ENCODE results near the gene LRRIQ4. TPM values are rescaled to one million over a fixed set of nuclear protein-coding genes. Genes with fewer than 3 reads are reported as not detected.

Gene LRRIQ4
- total RNA-seq, 4 donors from 2014 or later = 0.23 TPM; not detected in 3

GRCh38 chr3:169879013-169879557, 66.4 kb downstream of the LRRIQ4 start:
- Histone ChIP-seq H3K27ac (replicated peaks in 1 of 4) (no peak overlapping the region), H3K36me3 (no peaks in the 10 kb centered on the region), H3K27me3 (no peaks in the 10 kb centered on the region), H3K4me1 (no peaks in the 10 kb centered on the region), H3K9me3 (no peaks in the 10 kb centered on the region), H3K4me3 (no peak overlapping the region)
- 83% methylated on average over 8 of the region's 8 CpGs for WGBS
- TF ChIP-seq CTCF (IDR thresholded peaks at IDR 0.05) (no peak), POLR2AphosphoS5 (IDR thresholded peaks at IDR 0.05) (no peak), POLR2A (IDR thresholded peaks at IDR 0.05; ENCODE audit: low read depth) (no peak), EP300 (IDR thresholded peaks at IDR 0.05) (no peak)
- intact Hi-C loops (cut with DNase I) = no loop called here
- no peak for DNase-seq (ENCODE audit: extremely low spot score)

- Histone ChIP-seq H3K4me1 (no peaks in the 10 kb centered on the region), H3K4me3 (no peak overlapping the region), H3K27ac (replicated peaks in 1 of 4) (no peak overlapping the region), H3K36me3 (no peaks in the 10 kb centered on the region), H3K27me3 (no peaks in the 10 kb centered on the region), H3K9me3 (no peaks in the 10 kb centered on the region)
- TF ChIP-seq POLR2AphosphoS5 (IDR thresholded peaks at IDR 0.05) = no peak
- TF ChIP-seq POLR2A (IDR thresholded peaks at IDR 0.05; ENCODE audit: low read depth) = no peak
- no peak for TF ChIP-seq CTCF (IDR thresholded peaks at IDR 0.05)
- TF ChIP-seq EP300 (IDR thresholded peaks at IDR 0.05) = no peak
- intact Hi-C loops (cut with DNase I) = no loop called here
- 80% methylated on average over 3 of the region's 3 CpGs for WGBS
- no peak for DNase-seq (ENCODE audit: extremely low spot score)
Observed at GRCh38 chr3:169879845-169880575, 67.3 kb downstream of the LRRIQ4 start.

GRCh38 chr3:169880576-169881250, 68.0 kb downstream of the LRRIQ4 start:
- DNase-seq (ENCODE audit: extremely low spot score) = no peak
- H3K27ac ChIP-seq (replicated peaks in 1 of 4) = no peak overlapping the region
- H3K36me3 ChIP-seq = no peaks in the 10 kb centered on the region
- H3K4me3 ChIP-seq = no peak overlapping the region
- H3K4me1 ChIP-seq = no peaks in the 10 kb centered on the region
- no peak for TF ChIP-seq CTCF (IDR thresholded peaks at IDR 0.05)
- TF ChIP-seq EP300 (IDR thresholded peaks at IDR 0.05) = no peak
- no peak for TF ChIP-seq POLR2A (IDR thresholded peaks at IDR 0.05; ENCODE audit: low read depth)
- no peak for TF ChIP-seq POLR2AphosphoS5 (IDR thresholded peaks at IDR 0.05)
- H3K9me3 ChIP-seq = no peaks in the 10 kb centered on the region
- H3K27me3 ChIP-seq = no peaks in the 10 kb centered on the region
- WGBS = 89% methylated on average over 4 of the region's 4 CpGs
- intact Hi-C loops (cut with DNase I) = no loop called here

GRCh38 chr3:169886671-169887070, 74.0 kb downstream of the LRRIQ4 start:
- H3K9me3 ChIP-seq = no peaks in the 10 kb centered on the region
- TF ChIP-seq POLR2AphosphoS5 (IDR thresholded peaks at IDR 0.05) = no peak
- no peak for TF ChIP-seq POLR2A (IDR thresholded peaks at IDR 0.05; ENCODE audit: low read depth)
- no peak for TF ChIP-seq EP300 (IDR thresholded peaks at IDR 0.05)
- TF ChIP-seq CTCF (IDR thresholded peaks at IDR 0.05) = no peak
- peaks cover 3 to 9% (median 9%) of the 10 kb centered on the region in 4 donors for H3K4me1 ChIP-seq
- intact Hi-C loops (cut with DNase I) = no loop called here
- 36% methylated on average over 5 of the region's 5 CpGs for WGBS
- peak overlapping the region in 2 of 4 donors; percentile 5 to 7 for H3K27ac ChIP-seq (replicated peaks in 1 of 4)
- no peak overlapping the region for H3K4me3 ChIP-seq
- no peaks in the 10 kb centered on the region for H3K36me3 ChIP-seq
- no peaks in the 10 kb centered on the region for H3K27me3 ChIP-seq
- no peak for DNase-seq (ENCODE audit: extremely low spot score)

Other genes starting within 250 kb of the LRRIQ4 start
- 10 to 100 TPM; 11.7 to 19.1 (median 13.6) TPM for gene MECOM, start 149.2 kb upstream of the LRRIQ4 start, total RNA-seq
- gene TERC, start 47.8 kb upstream of the LRRIQ4 start, total RNA-seq = 10 to 100 TPM; 19.1 to 93.6 (median 63.7) TPM
- 1 to 10 TPM; 2.7 to 4.5 (median 4.3) TPM for gene ACTRT3, start 43.3 kb upstream of the LRRIQ4 start, total RNA-seq
- 10 to 100 TPM; 11.7 to 15.7 (median 14.7) TPM for gene MYNN, start 39.5 kb upstream of the LRRIQ4 start, total RNA-seq
- 1 to 10 TPM; 2.0 to 2.9 (median 2.2) TPM for gene LRRC34, start within 50 bp of the LRRIQ4 start, total RNA-seq
- gene LRRC31, start 57.1 kb downstream of the LRRIQ4 start, total RNA-seq = not detected
- not detected for gene SAMD7, start 98.7 kb downstream of the LRRIQ4 start, total RNA-seq
- gene SEC62, start 153.9 kb downstream of the LRRIQ4 start, total RNA-seq = 10 to 100 TPM; 65.6 to 71.8 (median 69.3) TPM
- 1 to 10 TPM; 1.2 to 2.9 (median 2.2) TPM for gene GPR160, start 225.1 kb downstream of the LRRIQ4 start, total RNA-seq